B cell (primary cell): ENCODE measurements around the gene PRAMEF4.
"Not testable (repeated sequence)": the region's sequence is repeated elsewhere in the genome, so short reads cannot be mapped to it uniquely, and the experiment has no call there.

Experiments
- CTCF ChIP-seq: fragments of 200-600 bp; IDR thresholded peaks from one replicate; pipeline ENCODE4 v1.8.0; 2022; ENCODE audit warnings: antibody characterized with exemption, mild to moderate bottlenecking
- EZH2 ChIP-seq: IDR thresholded peaks from 2 replicates; pipeline ENCODE4 v1.6.1; 2012; ENCODE audit warnings: borderline replicate concordance, low read depth, mild to moderate bottlenecking, moderate library complexity, low read length; ENCODE audit not compliant: insufficient read depth, poor library complexity, severe bottlenecking

- TF ChIP-seq CTCF, EZH2: not testable (repeated sequence)
Observed at GRCh38 chr1:12886101-12886500, at the start of gene PRAMEF4.
